GM18519 (cell line): ENCODE data around the gene STAP2.
"Not testable (repeated sequence)": the region's sequence is repeated elsewhere in the genome, so short reads cannot be mapped to it uniquely, and the experiment has no call there.

Experiments
- ATAC-seq: cut with Tn5 transposase; IDR thresholded peaks from one replicate; pipeline ENCODE4 v1.9.1; 2021; ENCODE audit warnings: mild to moderate bottlenecking, moderate library complexity; ENCODE audit not compliant: unreplicated experiment, low FRiP score

STAP2 gene

GRCh38 chr19:4328991-4329681 is 9.5 kb downstream of the STAP2 start:
- not testable (repeated sequence) for ATAC-seq

- peak; percentile 63 for ATAC-seq
Observed at GRCh38 chr19:4328243-4328990, 10.2 kb downstream of the STAP2 start.

GRCh38 chr19:4327877-4328242 is 10.8 kb downstream of the STAP2 start:
- no peak for ATAC-seq

GRCh38 chr19:4327252-4327876 is 11.3 kb downstream of the STAP2 start:
- ATAC-seq: no peak

GRCh38 chr19:4326837-4327251 is 11.8 kb downstream of the STAP2 start:
- ATAC-seq: no peak

- ATAC-seq: no peak
Observed at GRCh38 chr19:4326215-4326836, 12.3 kb downstream of the STAP2 start.

GRCh38 chr19:4324228-4324627 is 14.4 kb downstream of the STAP2 start:
- no peak for ATAC-seq

- ATAC-seq: no peak
Observed at GRCh38 chr19:4323692-4324091, 14.9 kb downstream of the STAP2 start.

GRCh38 chr19:4322942-4323665 is 15.5 kb downstream of the STAP2 start:
- no peak for ATAC-seq

- ATAC-seq: no peak
Observed at GRCh38 chr19:4320419-4320818, 18.2 kb downstream of the STAP2 start.

GRCh38 chr19:4319067-4319718 is 19.4 kb downstream of the STAP2 start:
- ATAC-seq: no peak

GRCh38 chr19:4318460-4318859 is 20.2 kb downstream of the STAP2 start:
- ATAC-seq: no peak

- ATAC-seq: no peak
Observed at GRCh38 chr19:4316956-4317355, 21.7 kb downstream of the STAP2 start.

GRCh38 chr19:4313847-4314490 is 24.7 kb downstream of the STAP2 start:
- ATAC-seq: no peak

- no peak for ATAC-seq
Observed at GRCh38 chr19:4310247-4311121, 28.1 kb downstream of the STAP2 start.

GRCh38 chr19:4305659-4306058 is 33.0 kb downstream of the STAP2 start:
- ATAC-seq: no peak

- no peak for ATAC-seq
Observed at GRCh38 chr19:4305257-4305612, 33.4 kb downstream of the STAP2 start.

- no peak for ATAC-seq
Observed at GRCh38 chr19:4304538-4305256, 33.9 kb downstream of the STAP2 start, which contains the start of gene FSD1. Gene FSD1, plus strand, starts transcription at chr19:4304598. Its CDS starts 149 bp downstream, at chr19:4304747.
